ENCODE results near the gene TOMM5. TPM values are rescaled to one million over a fixed set of nuclear protein-coding genes. Genes with fewer than 3 reads are reported as not detected.

TOMM5 gene
- total and polyA plus RNA-seq, 8 donors, result 22.8 to 59.2 (median 38.0) TPM

GRCh38 chr9:37574241-37574721 is 18.1 kb downstream of the TOMM5 start:
- FAIRE-seq (no peak), ATAC-seq (peak in 2 of 4 donors; percentile 8 to 31), DNase-seq (no peak)
- peaks cover 0 to 9% (median 3%) of the 10 kb centered on the region in 3 donors for H3K4me1 ChIP-seq
- H3K27ac ChIP-seq, result no peak overlapping the region
- no peaks in the 10 kb centered on the region for H3K36me3 ChIP-seq
- 58 to 60% methylated on average over 5 of the region's 5 CpGs for WGBS, 2 donors
- intact Hi-C loops (cut with DNase I), result no loop called here
- TF ChIP-seq CTCF (IDR thresholded peaks at IDR 0.05), result no peak
- H3K9me3 ChIP-seq, result no peaks in the 10 kb centered on the region
- H3K4me3 ChIP-seq, result no peak overlapping the region
- H3K27me3 ChIP-seq, result no peaks in the 10 kb centered on the region

GRCh38 chr9:37571282-37571681 is 21.1 kb downstream of the TOMM5 start:
- no peak for DNase-seq
- H3K4me3 ChIP-seq, result no peak overlapping the region
- no peaks in the 10 kb centered on the region for H3K36me3 ChIP-seq
- H3K27me3 ChIP-seq, result no peaks in the 10 kb centered on the region
- ATAC-seq, result no peak
- peaks cover 0 to 15% (median 9%) of the 10 kb centered on the region in 3 donors for H3K4me1 ChIP-seq
- no peaks in the 10 kb centered on the region for H3K9me3 ChIP-seq
- WGBS, 2 donors, result 96 to 98% methylated on average over 1 of the region's 1 CpG
- TF ChIP-seq CTCF (IDR thresholded peaks at IDR 0.05), result no peak
- no peak for FAIRE-seq
- no peak overlapping the region for H3K27ac ChIP-seq
- intact Hi-C loops (cut with DNase I), result no loop called here

GRCh38 chr9:37566716-37567115 is 25.7 kb downstream of the TOMM5 start:
- Histone ChIP-seq H3K9me3 (no peaks in the 10 kb centered on the region), H3K27ac (peak overlapping the region; percentile 29 to 70 (median 60)), H3K4me3 (no peak overlapping the region), H3K36me3 (no peaks in the 10 kb centered on the region), H3K27me3 (no peaks in the 10 kb centered on the region), H3K4me1 (peaks cover 0 to 22% (median 5%) of the 10 kb centered on the region in 3 donors)
- ATAC-seq, result peak; percentile 67 to 78 (median 73)
- FAIRE-seq, result no peak
- intact Hi-C loops (cut with DNase I), result no loop called here
- TF ChIP-seq CTCF (IDR thresholded peaks at IDR 0.05), result no peak
- 31 to 39% methylated on average over 3 of the region's 3 CpGs for WGBS, 2 donors
- no peak for DNase-seq

- intact Hi-C loops (cut with DNase I), result no loop called here
- no peak overlapping the region for H3K4me3 ChIP-seq
- H3K36me3 ChIP-seq, result no peaks in the 10 kb centered on the region
- ATAC-seq (peak; percentile 63 to 86 (median 74)), FAIRE-seq (no peak), DNase-seq (peak in 2 of 6 donors; percentile 21 to 26)
- no peak for TF ChIP-seq CTCF (IDR thresholded peaks at IDR 0.05)
- H3K27ac ChIP-seq, result peak overlapping the region; percentile 39 to 70 (median 60)
- H3K4me1 ChIP-seq, result peaks cover 0 to 22% (median 5%) of the 10 kb centered on the region in 3 donors
- no peaks in the 10 kb centered on the region for H3K27me3 ChIP-seq
- no peaks in the 10 kb centered on the region for H3K9me3 ChIP-seq
- WGBS, 2 donors, result 39 to 49% methylated on average over 7 of the region's 7 CpGs
Observed at GRCh38 chr9:37565661-37566618, 26.5 kb downstream of the TOMM5 start.
